Neural cell (in vitro differentiated cells): ENCODE data around the gene TMUB1. TPM values are rescaled to one million over a fixed set of nuclear protein-coding genes. Genes with fewer than 3 reads are reported as not detected.
A peak's percentile ranks its signal among the peaks of the same experiment; 100 is the strongest.

ENCODE experiments used
- H2AFZ ChIP-seq: fragments of 200-600, 300-800 bp; sonication (generic), shearing (Covaris generic); 2 replicates; pipeline ENCODE4 v1.6.0; 2014; ENCODE audit warnings: low read depth, mild to moderate bottlenecking, antibody characterized with exemption, low read length, moderate library complexity
- H3F3A ChIP-seq: fragments of 200-600 bp; shearing (Covaris generic); 2 replicates; pipeline ENCODE4 v1.6.1; 2016; ENCODE audit warnings: mild to moderate bottlenecking, moderate library complexity, mixed read lengths, antibody characterized with exemption, low read length; ENCODE audit not compliant: insufficient read depth, poor library complexity, severe bottlenecking
- H3K27ac ChIP-seq: fragments of 200-600, 300-800 bp; sonication (generic), shearing (Covaris generic); 2 replicates; pipeline ENCODE4 v1.5.1; 2014; ENCODE audit warnings: mild to moderate bottlenecking, low read length, moderate library complexity
- H3K27me3 ChIP-seq: fragments of 300-800, 200-600 bp; sonication (generic), shearing (Covaris generic); 2 replicates; pipeline ENCODE4 v1.6.0; 2014; ENCODE audit warnings: mild to moderate bottlenecking, low read depth, low read length, moderate library complexity; ENCODE audit not compliant: insufficient read depth
- H3K36me3 ChIP-seq: fragments of 300-800, 200-600 bp; sonication (generic), shearing (Covaris generic); 2 replicates; pipeline ENCODE4 v1.5.1; 2014; ENCODE audit warnings: mild to moderate bottlenecking, antibody characterized with exemption, low read length, moderate library complexity; ENCODE audit not compliant: insufficient read depth
- H3K4me2 ChIP-seq: fragments of 300-800, 200-600 bp; sonication (generic), shearing (Covaris generic); 2 replicates; pipeline ENCODE4 v1.6.0; 2014; ENCODE audit warnings: mild to moderate bottlenecking, low read length
- H3K4me3 ChIP-seq: fragments of 300-800, 200-600 bp; sonication (generic), shearing (Covaris generic); 2 replicates; pipeline ENCODE4 v1.5.1; 2014; ENCODE audit warnings: mild to moderate bottlenecking, low read length, moderate library complexity
- H3K79me2 ChIP-seq: fragments of 200-600 bp; shearing (Covaris generic); replicated peaks from 2 replicates; pipeline ENCODE4 v1.6.0; 2014; ENCODE audit warnings: mild to moderate bottlenecking, low read length, moderate library complexity; ENCODE audit not compliant: insufficient read depth
- H3K9ac ChIP-seq: fragments of 300-800, 200-600 bp; sonication (generic), shearing (Covaris generic); 2 replicates; pipeline ENCODE4 v1.6.1; 2016; ENCODE audit warnings: mild to moderate bottlenecking, low read length, mixed read lengths
- H3K9me2 ChIP-seq: fragments of 200-600 bp; shearing (Covaris generic); 2 replicates; pipeline ENCODE4 v1.6.1; 2016; ENCODE audit warnings: mild to moderate bottlenecking, low read length, mixed read lengths; ENCODE audit not compliant: insufficient read depth
- H3K9me3 ChIP-seq: fragments of 200-600, 300-800 bp; sonication (generic), shearing (Covaris generic); 2 replicates; pipeline ENCODE4 v1.6.1; 2016; ENCODE audit warnings: mild to moderate bottlenecking, mixed run types, low read length, moderate library complexity, mixed read lengths
- H4K20me1 ChIP-seq: fragments of 200-600 bp; shearing (Covaris generic); 2 replicates; pipeline ENCODE4 v1.6.1; 2016; ENCODE audit warnings: mild to moderate bottlenecking, mixed run types; ENCODE audit not compliant: insufficient read depth
- EP300 ChIP-seq: fragments of 450-650 bp; conservative IDR thresholded peaks from 2 replicates; pipeline ENCODE4 v1.6.1; 2014; ENCODE audit warnings: antibody characterized with exemption, mild to moderate bottlenecking, moderate library complexity; ENCODE audit not compliant: poor library complexity, severe bottlenecking
- EZH2 ChIP-seq: fragments of 200-600, 300-800 bp; shearing (Covaris generic), sonication (generic); IDR thresholded peaks from 2 replicates; pipeline ENCODE4 v1.6.1; 2014; ENCODE audit warnings: antibody characterized with exemption, low read length, borderline replicate concordance, mild to moderate bottlenecking; ENCODE audit not compliant: insufficient read depth, poor library complexity, severe bottlenecking
- MXI1 ChIP-seq: fragments of 450-650 bp; conservative IDR thresholded peaks from 2 replicates; pipeline ENCODE4 v1.6.1; 2014; ENCODE audit warnings: antibody characterized with exemption, mild to moderate bottlenecking; ENCODE audit not compliant: poor library complexity, severe bottlenecking
- REST ChIP-seq: IDR thresholded peaks from 2 replicates; pipeline ENCODE4 v1.6.1; 2012; ENCODE audit warnings: borderline replicate concordance
- polyA plus RNA-seq: library from polyadenylated mRNA; depleted of rRNA; stranded (reverse); fragments of >200 nt; gene quantifications from 2 replicates; pipeline ENCODE4 v1.2.3, GENCODE V29; 2014

TMUB1 gene
- polyA plus RNA-seq, 1 donor from 2014 or later, result 35.2 TPM

GRCh38 chr7:151115121-151115835 lies 32.0 kb upstream of the TMUB1 start:
- peak overlapping the region; percentile 5 for H3K9ac ChIP-seq
- peaks cover 21% of the 10 kb centered on the region for H3K79me2 ChIP-seq
- H3K4me2 ChIP-seq, result no peak overlapping the region
- H3K27ac ChIP-seq, result no peak overlapping the region
- H3K4me3 ChIP-seq, result peak overlapping the region; percentile 43
- TF ChIP-seq MXI1, result peak; percentile 17
- no peak for TF ChIP-seq EZH2
- TF ChIP-seq EP300, result no peak
- no peak for TF ChIP-seq REST
- peaks cover 56% of the 10 kb centered on the region for H4K20me1 ChIP-seq
- no peak overlapping the region for H2AFZ ChIP-seq
- H3K9me2 ChIP-seq, result no peaks in the 10 kb centered on the region
- peaks cover 23% of the 10 kb centered on the region for H3K27me3 ChIP-seq
- no peaks in the 10 kb centered on the region for H3F3A ChIP-seq
- H3K36me3 ChIP-seq, result no peaks in the 10 kb centered on the region
- H3K9me3 ChIP-seq, result no peaks in the 10 kb centered on the region

- TF ChIP-seq MXI1, result no peak
- Histone ChIP-seq H3K9ac (no peak overlapping the region), H3K4me3 (no peak overlapping the region), H2AFZ (no peak overlapping the region), H3K9me3 (no peaks in the 10 kb centered on the region), H3K36me3 (no peaks in the 10 kb centered on the region), H3F3A (no peaks in the 10 kb centered on the region), H3K4me2 (no peak overlapping the region), H3K9me2 (no peaks in the 10 kb centered on the region), H3K27me3 (peaks cover 23% of the 10 kb centered on the region), H3K27ac (no peak overlapping the region), H4K20me1 (peaks cover 56% of the 10 kb centered on the region), H3K79me2 (peaks cover 21% of the 10 kb centered on the region)
Measured at GRCh38 chr7:151114151-151115090, 31.1 kb upstream of the TMUB1 start.

- no peak for TF ChIP-seq MXI1
- peaks cover 21% of the 10 kb centered on the region for H3K79me2 ChIP-seq
- no peak overlapping the region for H3K4me3 ChIP-seq
- H2AFZ ChIP-seq, result no peak overlapping the region
- H3K9me3 ChIP-seq, result no peaks in the 10 kb centered on the region
- no peaks in the 10 kb centered on the region for H3K9me2 ChIP-seq
- H3K27ac ChIP-seq, result no peak overlapping the region
- H3K4me2 ChIP-seq, result no peak overlapping the region
- no peak overlapping the region for H3K9ac ChIP-seq
- peaks cover 56% of the 10 kb centered on the region for H4K20me1 ChIP-seq
- H3F3A ChIP-seq, result no peaks in the 10 kb centered on the region
- H3K36me3 ChIP-seq, result no peaks in the 10 kb centered on the region
- peaks cover 23% of the 10 kb centered on the region for H3K27me3 ChIP-seq
Measured at GRCh38 chr7:151113344-151114150, 30.3 kb upstream of the TMUB1 start.
